ENCODE data around the gene OBP2A. TPM values are rescaled to one million over a fixed set of nuclear protein-coding genes. Genes with fewer than 3 reads are reported as not detected.

The OBP2A gene
- total RNA-seq, 1 donor from 2014 or later = not detected

DNA sequence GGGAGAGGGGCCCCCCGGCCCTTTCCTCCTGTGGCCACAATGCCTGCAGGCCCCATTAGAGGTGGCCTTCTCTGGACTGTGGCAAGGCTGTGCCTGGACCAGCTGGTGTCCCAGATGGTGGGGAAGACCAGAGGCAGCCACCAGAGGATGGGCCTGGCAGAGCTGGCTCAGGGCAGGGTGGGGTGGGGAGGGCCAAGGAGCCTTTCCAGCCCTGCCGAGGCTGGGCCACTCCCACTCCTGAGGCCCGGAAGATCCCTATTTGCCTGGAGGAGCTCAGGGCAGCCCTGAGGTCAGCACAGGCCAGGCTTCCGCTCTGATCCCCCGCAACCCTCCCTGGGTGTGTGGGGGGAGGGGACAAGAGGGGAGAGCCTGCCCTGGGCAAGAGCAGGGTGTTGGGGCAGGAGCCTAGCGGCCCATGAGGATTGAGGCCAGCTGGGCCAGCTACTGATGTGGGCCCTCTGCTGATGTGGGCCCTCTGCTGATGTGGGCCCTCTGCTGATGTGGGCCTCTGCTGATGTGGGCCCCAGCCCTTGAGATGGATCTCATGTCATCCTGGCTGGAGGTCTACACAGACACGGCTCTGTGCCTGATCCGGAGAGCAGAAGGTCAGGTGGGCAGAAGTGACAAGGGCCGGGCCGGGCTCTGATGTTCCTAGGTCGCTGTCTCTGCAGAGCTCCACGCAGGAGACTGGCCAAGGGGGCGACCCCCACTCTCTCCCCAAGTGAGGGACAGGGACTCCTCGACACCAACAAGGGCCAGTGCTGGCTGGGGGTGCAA lies 39.4 kb upstream of the OBP2A start:
- TF ChIP-seq, protein P1, sequence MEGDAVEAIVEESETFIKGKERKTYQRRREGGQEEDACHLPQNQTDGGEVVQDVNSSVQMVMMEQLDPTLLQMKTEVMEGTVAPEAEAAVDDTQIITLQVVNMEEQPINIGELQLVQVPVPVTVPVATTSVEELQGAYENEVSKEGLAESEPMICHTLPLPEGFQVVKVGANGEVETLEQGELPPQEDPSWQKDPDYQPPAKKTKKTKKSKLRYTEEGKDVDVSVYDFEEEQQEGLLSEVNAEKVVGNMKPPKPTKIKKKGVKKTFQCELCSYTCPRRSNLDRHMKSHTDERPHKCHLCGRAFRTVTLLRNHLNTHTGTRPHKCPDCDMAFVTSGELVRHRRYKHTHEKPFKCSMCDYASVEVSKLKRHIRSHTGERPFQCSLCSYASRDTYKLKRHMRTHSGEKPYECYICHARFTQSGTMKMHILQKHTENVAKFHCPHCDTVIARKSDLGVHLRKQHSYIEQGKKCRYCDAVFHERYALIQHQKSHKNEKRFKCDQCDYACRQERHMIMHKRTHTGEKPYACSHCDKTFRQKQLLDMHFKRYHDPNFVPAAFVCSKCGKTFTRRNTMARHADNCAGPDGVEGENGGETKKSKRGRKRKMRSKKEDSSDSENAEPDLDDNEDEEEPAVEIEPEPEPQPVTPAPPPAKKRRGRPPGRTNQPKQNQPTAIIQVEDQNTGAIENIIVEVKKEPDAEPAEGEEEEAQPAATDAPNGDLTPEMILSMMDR (conservative IDR thresholded peaks at IDR 0.05; ENCODE audit: low read depth, low read length) = no peak
- H3K4me3 ChIP-seq (ENCODE audit: low read depth, low read length) = no peak overlapping the region
- DNase-seq (ENCODE audit: low read depth) = no peak

DNA sequence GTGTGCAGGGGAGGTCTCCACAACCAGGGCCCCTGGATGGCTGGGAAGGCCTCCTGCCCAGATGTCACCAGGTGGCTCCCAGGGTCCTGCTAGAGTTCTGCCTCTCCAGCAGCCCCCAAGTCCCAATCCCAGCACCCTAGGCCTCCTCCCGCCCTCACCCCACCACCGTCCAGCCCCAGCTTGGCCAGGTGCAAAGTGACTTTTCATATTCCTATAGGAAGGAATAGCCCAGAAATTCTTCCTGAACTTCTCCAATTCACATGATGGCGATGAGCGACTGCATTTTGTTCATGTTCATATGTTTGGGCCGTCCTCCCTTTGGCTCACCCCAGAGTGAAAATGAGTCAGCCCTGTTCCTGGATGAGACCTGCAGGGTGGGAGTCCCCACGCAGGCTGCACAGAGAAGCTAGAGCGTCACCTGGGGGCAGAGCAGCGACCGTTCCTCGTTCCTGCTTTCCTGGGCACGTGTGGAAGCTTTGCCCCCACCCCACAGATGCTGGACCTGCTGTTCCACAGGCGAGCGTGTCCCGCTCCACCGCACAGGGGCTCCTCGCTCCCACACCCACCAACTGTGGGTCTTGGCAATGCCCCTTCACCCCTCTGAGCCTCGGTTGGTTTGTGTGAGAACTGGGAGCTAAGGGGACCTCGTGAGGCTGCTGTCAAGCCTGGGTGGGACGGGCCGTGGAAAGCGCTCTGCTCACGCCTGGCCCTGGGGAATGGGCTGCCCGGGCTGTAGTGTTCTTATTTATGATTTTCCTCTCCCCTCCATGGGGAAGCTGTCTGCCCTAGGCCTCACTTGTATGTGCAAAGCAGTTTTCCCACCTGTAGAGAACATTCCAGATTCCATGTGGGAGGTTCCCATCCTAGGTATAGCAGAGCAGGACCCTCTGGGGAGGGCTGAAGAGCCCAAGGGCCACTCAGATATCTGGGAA lies 38.6 kb upstream of the OBP2A start:
- DNase-seq (ENCODE audit: low read depth) = no peak
- TF ChIP-seq, protein P1 (conservative IDR thresholded peaks at IDR 0.05; ENCODE audit: low read depth, low read length) = no peak
- H3K4me3 ChIP-seq (ENCODE audit: low read depth, low read length) = no peak overlapping the region

DNA sequence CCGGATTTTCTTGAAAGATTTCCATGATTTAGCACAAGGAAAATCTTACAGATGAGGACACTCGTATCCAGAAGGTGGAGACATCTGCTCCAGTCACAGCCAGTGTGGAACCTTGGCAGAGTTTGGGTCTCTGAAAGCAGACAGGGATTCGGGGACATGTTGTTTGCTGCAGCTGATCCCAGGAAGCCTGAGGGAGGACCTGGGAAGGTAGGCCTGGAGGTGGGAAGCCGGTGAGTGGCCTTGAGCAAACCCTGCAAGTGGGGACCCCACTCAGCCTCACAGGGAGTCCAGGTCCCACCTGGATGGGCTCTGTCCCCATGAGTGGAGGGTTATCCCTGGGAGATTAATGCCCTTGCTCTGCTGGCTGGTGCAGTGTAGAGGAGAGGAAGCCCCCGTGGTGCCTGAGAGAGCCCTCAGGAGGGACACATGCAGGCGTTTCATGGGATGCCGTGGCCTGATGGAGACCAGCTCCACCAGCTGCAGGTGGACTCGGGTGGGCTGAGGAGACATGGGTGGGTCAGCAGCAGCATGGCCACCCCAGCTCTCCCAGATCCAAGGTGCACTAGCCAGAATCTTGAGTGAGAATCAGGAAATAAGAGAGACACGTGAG lies 37.6 kb upstream of the OBP2A start:
- TF ChIP-seq, protein P1 (conservative IDR thresholded peaks at IDR 0.05; ENCODE audit: low read depth, low read length) = no peak
- no peak overlapping the region for H3K4me3 ChIP-seq (ENCODE audit: low read depth, low read length)
- DNase-seq (ENCODE audit: low read depth) = no peak

DNA sequence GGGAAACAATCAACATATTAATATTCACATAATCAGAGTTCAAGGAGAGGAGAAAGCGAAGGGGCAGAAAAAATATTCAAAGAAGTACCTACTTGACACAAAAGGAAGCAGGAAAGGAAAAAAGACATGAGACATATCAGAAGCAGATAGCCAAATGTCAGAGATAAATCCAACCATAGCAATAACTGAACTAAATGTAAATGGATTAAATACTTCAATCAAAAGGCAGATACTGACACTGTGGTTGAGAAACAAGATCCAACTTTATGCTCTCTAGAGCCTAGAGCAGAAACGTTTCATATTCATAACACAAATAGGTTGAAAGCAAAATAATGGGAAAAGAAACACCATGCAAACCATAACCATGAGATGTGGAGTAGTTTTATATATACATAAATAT lies 36.5 kb upstream of the OBP2A start:
- no peak for DNase-seq (ENCODE audit: low read depth)
- no peak overlapping the region for H3K4me3 ChIP-seq (ENCODE audit: low read depth, low read length)
- TF ChIP-seq, protein P1 (conservative IDR thresholded peaks at IDR 0.05; ENCODE audit: low read depth, low read length) = no peak

DNA sequence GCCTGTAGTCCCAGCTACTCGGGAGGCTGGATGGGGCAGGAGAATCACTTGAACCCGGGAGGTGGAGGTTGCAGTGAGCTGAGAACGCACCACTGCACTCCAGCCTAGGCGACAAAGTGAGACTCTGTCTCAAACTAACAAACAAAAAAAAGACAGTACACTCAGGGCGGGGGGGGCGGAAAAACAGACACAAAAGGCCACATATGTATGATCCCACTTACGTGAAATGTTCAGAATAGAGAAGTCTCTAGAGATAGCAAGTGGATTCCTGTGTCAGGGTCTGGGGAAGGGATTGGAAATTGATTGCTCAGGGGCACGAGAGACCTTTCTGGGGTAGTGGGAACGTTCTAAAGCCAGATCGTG lies 33.7 kb upstream of the OBP2A start:
- H3K4me3 ChIP-seq (ENCODE audit: low read depth, low read length) = no peak overlapping the region
- TF ChIP-seq, protein P1 (conservative IDR thresholded peaks at IDR 0.05; ENCODE audit: low read depth, low read length) = no peak
- DNase-seq (ENCODE audit: low read depth) = no peak

DNA sequence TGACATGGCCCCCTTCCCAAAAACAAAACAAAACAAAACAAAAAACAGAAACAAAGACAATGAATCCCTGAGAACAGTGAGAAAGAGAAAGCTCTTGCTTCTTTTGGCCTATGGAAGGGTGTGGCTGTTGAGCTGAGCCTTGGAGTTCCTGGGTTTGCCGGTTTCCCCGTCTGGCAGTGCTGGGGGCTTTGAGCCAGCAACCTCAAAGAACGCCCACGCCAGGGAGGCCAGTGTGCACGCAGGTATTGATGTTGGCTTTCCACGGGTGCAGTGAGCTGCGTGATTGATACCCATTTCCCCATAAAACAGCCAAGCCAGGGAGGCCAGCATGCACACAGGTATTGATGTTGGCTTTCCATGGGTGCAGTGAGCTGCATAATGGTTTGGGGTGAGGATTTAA lies 33.0 kb upstream of the OBP2A start:
- DNase-seq (ENCODE audit: low read depth) = no peak
- TF ChIP-seq, protein P1 (conservative IDR thresholded peaks at IDR 0.05; ENCODE audit: low read depth, low read length) = no peak

More for the DNA sequence above, 33.0 kb upstream of the OBP2A start:
- no peak overlapping the region for H3K4me3 ChIP-seq (ENCODE audit: low read depth, low read length)
